ENCODE measurements around the gene C14orf39.

Gene C14orf39, protein sequence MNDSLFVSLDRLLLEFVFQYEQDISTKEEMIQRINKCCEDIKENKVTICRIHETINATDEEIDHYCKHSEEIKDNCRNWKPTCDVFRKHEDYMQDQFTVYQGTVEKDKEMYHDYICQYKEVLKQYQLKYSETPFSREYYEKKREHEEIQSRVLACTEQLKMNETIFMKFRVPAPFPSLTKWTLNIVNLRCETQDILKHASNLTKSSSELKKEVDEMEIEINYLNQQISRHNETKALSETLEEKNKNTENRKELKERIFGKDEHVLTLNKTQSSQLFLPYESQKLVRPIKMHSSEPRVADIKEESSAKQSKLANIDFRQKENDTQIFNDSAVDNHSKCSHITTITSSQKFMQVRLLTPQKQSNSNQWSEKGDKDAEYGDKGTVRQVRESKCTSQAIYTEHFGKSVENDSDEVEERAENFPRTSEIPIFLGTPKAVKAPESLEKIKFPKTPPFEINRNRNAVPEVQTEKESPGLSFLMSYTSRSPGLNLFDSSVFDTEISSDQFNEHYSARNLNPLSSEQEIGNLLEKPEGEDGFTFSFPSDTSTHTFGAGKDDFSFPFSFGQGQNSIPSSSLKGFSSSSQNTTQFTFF

GRCh38 chr14:60485598-60486251, at the start of gene C14orf39:
TSS of gene C14orf39 (minus strand) at chr14:60486063. CDS start at chr14:60485078, 985 bp downstream.
- ATAC-seq = no peak
- Mint-ChIP-seq H3K27me3 (peaks cover under 1% of the 10 kb centered on the region), H3K9me3 (peaks cover 2% of the 10 kb centered on the region)

GRCh38 chr14:60532442-60532841, 46.6 kb upstream of the C14orf39 start:
- no peak for ATAC-seq
- peaks cover 2% of the 10 kb centered on the region for H3K9me3 Mint-ChIP-seq
- H3K36me3 Mint-ChIP-seq = no peaks in the 10 kb centered on the region
- H3K4me1 Mint-ChIP-seq = no peaks in the 10 kb centered on the region
- H3K27me3 Mint-ChIP-seq = peaks cover 28% of the 10 kb centered on the region
- no peak overlapping the region for H3K4me3 Mint-ChIP-seq
- H3K27ac Mint-ChIP-seq = no peak overlapping the region

More at GRCh38 chr14:60485598-60486251, at the start of gene C14orf39:
- H3K36me3 Mint-ChIP-seq = no peaks in the 10 kb centered on the region
- no peak within 1 kb of the TSS for H3K27ac Mint-ChIP-seq
- H3K4me3 Mint-ChIP-seq = no peak within 1 kb of the TSS
- no peaks in the 10 kb centered on the region for H3K4me1 Mint-ChIP-seq

DNA sequence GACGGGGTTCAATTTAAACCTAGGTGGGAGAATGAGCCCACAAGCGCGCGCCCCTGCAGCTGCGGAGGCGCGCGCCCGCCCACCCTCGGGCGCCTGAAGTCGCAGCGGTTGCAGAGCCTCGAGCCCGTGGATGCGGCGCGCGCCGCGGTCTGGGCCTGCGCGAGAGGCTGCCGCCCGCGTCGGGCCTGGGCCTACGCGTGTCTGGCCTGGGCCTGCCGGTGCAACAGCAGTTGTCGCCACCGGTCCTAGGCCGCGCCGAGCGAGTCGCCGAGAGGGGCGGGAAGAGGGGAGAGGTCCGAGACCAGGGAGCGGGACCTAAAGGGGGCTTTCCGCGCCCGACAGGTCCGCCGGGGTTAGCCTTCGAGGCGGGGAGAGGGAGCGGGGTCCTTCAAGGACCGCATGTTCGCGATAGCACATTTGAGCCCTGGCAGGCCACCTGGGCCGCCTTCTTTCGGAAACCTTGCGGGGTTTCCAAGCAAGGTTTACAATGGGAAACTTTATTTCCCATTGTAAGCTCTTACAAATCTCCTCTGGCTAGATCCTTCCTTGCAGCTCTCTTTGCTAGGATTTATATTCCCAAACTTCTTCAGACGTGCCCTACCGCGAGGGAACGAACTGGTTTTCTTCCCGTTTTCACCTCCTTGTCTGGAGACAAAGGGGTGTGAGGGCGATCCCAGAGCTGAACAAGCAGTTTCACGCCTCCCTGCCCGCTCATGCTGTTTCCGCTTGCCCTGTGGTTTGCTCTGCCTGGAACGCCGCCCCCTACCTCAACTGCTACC, 29.8 kb upstream of the C14orf39 start:
- Mint-ChIP-seq H3K9me3 (peaks cover 5% of the 10 kb centered on the region), H3K27me3 (peaks cover 61% of the 10 kb centered on the region), H3K27ac (no peak overlapping the region), H3K4me1 (peaks cover 9% of the 10 kb centered on the region), H3K36me3 (no peaks in the 10 kb centered on the region), H3K4me3 (no peak overlapping the region)
- no peak for ATAC-seq

GRCh38 chr14:60514741-60515491, 29.1 kb upstream of the C14orf39 start:
- peaks cover 69% of the 10 kb centered on the region for H3K27me3 Mint-ChIP-seq

GRCh38 chr14:60514378-60514740, 28.5 kb upstream of the C14orf39 start:
- H3K9me3 Mint-ChIP-seq = peaks cover 5% of the 10 kb centered on the region
- no peak for ATAC-seq
- peaks cover 74% of the 10 kb centered on the region for H3K27me3 Mint-ChIP-seq
- no peak overlapping the region for H3K27ac Mint-ChIP-seq
- peak overlapping the region; percentile 53 for H3K4me3 Mint-ChIP-seq
- H3K36me3 Mint-ChIP-seq = no peaks in the 10 kb centered on the region
- peaks cover 9% of the 10 kb centered on the region for H3K4me1 Mint-ChIP-seq

More at GRCh38 chr14:60514741-60515491, 29.1 kb upstream of the C14orf39 start:
- Mint-ChIP-seq H3K9me3 (peaks cover 5% of the 10 kb centered on the region), H3K27ac (no peak overlapping the region), H3K36me3 (no peaks in the 10 kb centered on the region), H3K4me3 (peak overlapping the region; percentile 53), H3K4me1 (peaks cover 9% of the 10 kb centered on the region)
- no peak for ATAC-seq

GRCh38 chr14:60512973-60513571, 27.2 kb upstream of the C14orf39 start:
- H3K36me3 Mint-ChIP-seq = no peaks in the 10 kb centered on the region

GRCh38 chr14:60512126-60512525, 26.3 kb upstream of the C14orf39 start:
- Mint-ChIP-seq H3K27me3 (peaks cover 80% of the 10 kb centered on the region), H3K27ac (no peak overlapping the region), H3K36me3 (no peaks in the 10 kb centered on the region), H3K4me1 (peaks cover 9% of the 10 kb centered on the region), H3K9me3 (peaks cover 5% of the 10 kb centered on the region), H3K4me3 (no peak overlapping the region)
- no peak for ATAC-seq

More at GRCh38 chr14:60512973-60513571, 27.2 kb upstream of the C14orf39 start:
- Mint-ChIP-seq H3K4me3 (no peak overlapping the region), H3K9me3 (peaks cover 5% of the 10 kb centered on the region), H3K27me3 (peaks cover 79% of the 10 kb centered on the region), H3K27ac (no peak overlapping the region), H3K4me1 (peaks cover 9% of the 10 kb centered on the region)
- ATAC-seq = no peak

GRCh38 chr14:60510951-60511599, 25.2 kb upstream of the C14orf39 start:
- H3K27ac Mint-ChIP-seq = no peak overlapping the region
- no peaks in the 10 kb centered on the region for H3K36me3 Mint-ChIP-seq
- no peak overlapping the region for H3K4me3 Mint-ChIP-seq
- H3K27me3 Mint-ChIP-seq = peaks cover 80% of the 10 kb centered on the region
- H3K4me1 Mint-ChIP-seq = peaks cover 9% of the 10 kb centered on the region
- H3K9me3 Mint-ChIP-seq = peaks cover 2% of the 10 kb centered on the region
- ATAC-seq = no peak

GRCh38 chr14:60510254-60510950, 24.5 kb upstream of the C14orf39 start:
- Mint-ChIP-seq H3K9me3 (no peaks in the 10 kb centered on the region), H3K4me1 (peaks cover 9% of the 10 kb centered on the region), H3K27ac (no peak overlapping the region), H3K4me3 (no peak overlapping the region), H3K27me3 (peaks cover 83% of the 10 kb centered on the region), H3K36me3 (no peaks in the 10 kb centered on the region)
- no peak for ATAC-seq

GRCh38 chr14:60509438-60510253, 23.8 kb upstream of the C14orf39 start:
- Mint-ChIP-seq H3K4me3 (no peak overlapping the region), H3K9me3 (no peaks in the 10 kb centered on the region), H3K27me3 (peaks cover 79% of the 10 kb centered on the region), H3K27ac (no peak overlapping the region), H3K36me3 (no peaks in the 10 kb centered on the region), H3K4me1 (peaks cover 7% of the 10 kb centered on the region)
- ATAC-seq = no peak

GRCh38 chr14:60508707-60509437, 23.0 kb upstream of the C14orf39 start, which contains the start of gene SIX6:
TSS of gene SIX6 (plus strand) at chr14:60509146. CDS start at chr14:60509399, 253 bp downstream.
- peaks cover 72% of the 10 kb centered on the region for H3K27me3 Mint-ChIP-seq
- no peak within 1 kb of the TSS for H3K27ac Mint-ChIP-seq
- H3K9me3 Mint-ChIP-seq = no peaks in the 10 kb centered on the region
- no peaks in the 10 kb centered on the region for H3K36me3 Mint-ChIP-seq
- no peak within 1 kb of the TSS for H3K4me3 Mint-ChIP-seq
- H3K4me1 Mint-ChIP-seq = no peaks in the 10 kb centered on the region
- no peak for ATAC-seq

DNA sequence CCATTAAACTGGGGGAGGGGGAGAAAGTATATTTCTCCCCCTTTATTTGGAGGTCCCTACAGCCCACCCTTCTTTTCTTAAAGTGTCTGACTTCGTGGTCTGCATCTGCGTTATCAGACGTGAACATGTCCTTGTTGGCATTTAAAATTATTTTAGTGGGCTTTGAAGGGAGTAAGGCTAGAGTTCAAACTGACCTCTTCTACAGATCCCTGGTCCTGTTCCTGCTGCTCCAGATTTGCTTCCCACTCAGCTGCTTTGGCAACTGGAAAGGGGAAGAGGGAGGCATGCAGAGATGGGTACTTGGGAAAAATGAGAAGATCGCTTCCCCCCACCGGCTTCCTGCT, 22.5 kb upstream of the C14orf39 start:
- Mint-ChIP-seq H3K4me1 (no peaks in the 10 kb centered on the region), H3K9me3 (no peaks in the 10 kb centered on the region), H3K27me3 (peaks cover 69% of the 10 kb centered on the region), H3K4me3 (no peak overlapping the region), H3K36me3 (no peaks in the 10 kb centered on the region), H3K27ac (no peak overlapping the region)
- ATAC-seq = no peak

All from stimulated activated memory B cell treated with anti-CD40 and anti-IgM and Interleukin-4, amounts not matched to agents 10 μg/mL and 1 μg/mL and 100 μg/mL, for 72 hours (primary cell).